Naive thymus-derived CD4-positive, alpha-beta T cell (primary cell): ENCODE data around the gene XPA. TPM values are rescaled to one million over a fixed set of nuclear protein-coding genes. Genes with fewer than 3 reads are reported as not detected.

Source experiments
- ATAC-seq: fragments of 150-1000 bp; cut with Tn5 transposase; 2 replicates; pipeline ENCODE4 v1.10.0; 2021; ENCODE audit warnings: mild to moderate bottlenecking, moderate library complexity
- CTCF ChIA-PET: fragments of 350-600 bp; sonication (Branson Sonifier 250); formaldehyde crosslinking; loops from one replicate; lab custom pipeline; 2021; ENCODE audit warnings: antibody characterized with exemption; lab: Charles Lee
- POLR2A ChIA-PET: fragments of 350-600 bp; sonication (Branson Sonifier 250); formaldehyde crosslinking; loops from one replicate; lab custom pipeline; 2021; ENCODE audit warnings: antibody characterized with exemption, inconsistent platforms; lab: Charles Lee
- DNase-seq, 9 donors: peaks; one replicate each; pipeline versions ENCODE4 v3.0.0 to v3.0.0-alpha.2; 2020 to 2022; ENCODE audit warnings: mixed read lengths in 1 of 9
- H3K27ac ChIP-seq: one replicate; pipeline ENCODE4 v1.7.0; 2013; ENCODE audit warnings: mild to moderate bottlenecking, low read depth, low read length, moderate library complexity
- H3K27me3 ChIP-seq, 2 donors: one replicate each; pipeline ENCODE4 v1.7.0; 2013; ENCODE audit warnings: low read length in 2 of 2, mild to moderate bottlenecking in 2 of 2, moderate library complexity in 2 of 2; ENCODE audit not compliant: control insufficient read depth in 2 of 2, insufficient read depth in 2 of 2
- H3K36me3 ChIP-seq, 3 experiments: 1 replicate in 2 of 3; 2 replicates in 1 of 3; pipeline ENCODE4 v1.7.0; 2013; ENCODE audit warnings: low read length in 3 of 3, mild to moderate bottlenecking in 3 of 3, moderate library complexity in 1 of 3; ENCODE audit not compliant: insufficient read depth in 3 of 3, control insufficient read depth in 2 of 3
- H3K4me1 ChIP-seq, 2 donors: one replicate each; pipeline ENCODE4 v1.7.0; 2013; ENCODE audit warnings: low read length in 2 of 2, mild to moderate bottlenecking in 2 of 2, moderate library complexity in 1 of 2; ENCODE audit not compliant: control insufficient read depth in 2 of 2, insufficient read depth in 2 of 2
- H3K4me3 ChIP-seq: 2 replicates; pipeline ENCODE4 v1.7.0; 2013; ENCODE audit warnings: mild to moderate bottlenecking, low read length
- H3K9me3 ChIP-seq, 3 experiments: 1 replicate in 2 of 3; 2 replicates in 1 of 3; pipeline ENCODE4 v1.7.0; 2013; ENCODE audit warnings: low read length in 3 of 3; ENCODE audit not compliant: control insufficient read depth in 2 of 3
- H3K27ac Mint-ChIP-seq, 9 donors: one replicate each; pipeline ENCODE4 v1.8.0; 2020 to 2022; ENCODE audit warnings: mixed read lengths in 9 of 9, mild to moderate bottlenecking in 8 of 9, moderate library complexity in 5 of 9, inconsistent platforms in 2 of 9
- H3K27me3 Mint-ChIP-seq, 5 donors: one replicate each; pipeline ENCODE4 v1.8.0; 2021 to 2022; ENCODE audit warnings: mixed read lengths in 5 of 5, mild to moderate bottlenecking in 1 of 5
- H3K36me3 Mint-ChIP-seq, 5 donors: one replicate each; pipeline ENCODE4 v1.8.0; 2020 to 2022; ENCODE audit warnings: mixed read lengths in 5 of 5, mild to moderate bottlenecking in 3 of 5, inconsistent platforms in 1 of 5
- H3K4me1 Mint-ChIP-seq, 7 donors: one replicate each; pipeline ENCODE4 v1.8.0; 2020 to 2022; ENCODE audit warnings: mixed read lengths in 7 of 7, mild to moderate bottlenecking in 3 of 7, inconsistent platforms in 1 of 7
- H3K4me3 Mint-ChIP-seq, 10 donors: one replicate each; pipeline ENCODE4 v1.8.0; 2020 to 2022; ENCODE audit warnings: mild to moderate bottlenecking in 10 of 10, mixed read lengths in 10 of 10, moderate library complexity in 6 of 10, inconsistent platforms in 2 of 10
- H3K9me3 Mint-ChIP-seq, 11 donors: one replicate each; pipeline ENCODE4 v1.8.0; 2020 to 2022; ENCODE audit warnings: mixed read lengths in 11 of 11, mild to moderate bottlenecking in 4 of 11, inconsistent platforms in 1 of 11, moderate library complexity in 1 of 11
- intact Hi-C, 2 donors: fragments of 100-400 bp; cut with micrococcal nuclease; formaldehyde crosslinking; loops; one replicate each; pipeline ENCODE4 v1.15.1; 2023
- polyA plus RNA-seq, 2 donors: library from polyadenylated mRNA; unstranded; fragments of 300-500 nt; fragmentation: Illumina TruSeq; gene quantifications; one replicate each; pipeline ENCODE4 v1.2.3, GENCODE V29; 2021
- total RNA-seq, 6 experiments: library from RNA in 5 of 6; stranded (reverse) in 5 of 6; gene quantifications; 1 replicate in 5 of 6; 2 replicates in 1 of 6; pipeline ENCODE4 v1.2.3 and lab custom pipeline; 2021 to 2026

The XPA gene
- total and polyA plus RNA-seq, 7 experiments from 2014 or later = 16.7 to 38.9 (median 25.9) TPM

GRCh38 chr9:97670586-97670985 lies 26.6 kb downstream of the XPA start:
- no peak for ATAC-seq
- H3K27ac Mint-ChIP-seq = peak overlapping the region in 2 of 9 donors; percentile 6 to 10
- H3K27ac ChIP-seq = no peak overlapping the region
- no peaks in the 10 kb centered on the region for H3K27me3 Mint-ChIP-seq
- H3K4me1 ChIP-seq = no peaks in the 10 kb centered on the region
- H3K4me3 ChIP-seq = no peak overlapping the region
- no peaks in the 10 kb centered on the region for H3K9me3 ChIP-seq
- CTCF ChIA-PET = no interaction called here
- no peaks in the 10 kb centered on the region for H3K9me3 Mint-ChIP-seq
- H3K36me3 Mint-ChIP-seq = peaks cover 0 to 47% (median 29%) of the 10 kb centered on the region in 5 donors
- H3K27me3 ChIP-seq = no peaks in the 10 kb centered on the region
- peaks cover 29 to 94% (median 68%) of the 10 kb centered on the region in 3 experiments for H3K36me3 ChIP-seq
- DNase-seq = no peak
- H3K4me3 Mint-ChIP-seq = no peak overlapping the region
- peaks cover 0 to 20% (median 15%) of the 10 kb centered on the region in 7 donors for H3K4me1 Mint-ChIP-seq
- intact Hi-C loops = no loop called here
- POLR2A ChIA-PET = no interaction called here

GRCh38 chr9:97668485-97668884 lies 28.7 kb downstream of the XPA start:
- ChIA-PET POLR2A (interaction anchor here (0.8 kb wide), 1 partner anchor 189 kb away, joined by 3 read pairs; no protein-coding TSS in a partner anchor), CTCF (no interaction called here)
- H3K36me3 ChIP-seq = peaks cover 44 to 94% (median 69%) of the 10 kb centered on the region in 3 experiments
- H3K4me3 ChIP-seq = no peak overlapping the region
- Mint-ChIP-seq H3K27me3 (no peaks in the 10 kb centered on the region), H3K4me3 (no peak overlapping the region), H3K9me3 (no peaks in the 10 kb centered on the region), H3K27ac (peak overlapping the region in 5 of 9 donors; percentile 38 to 51 (median 39)), H3K36me3 (peaks cover 0 to 39% (median 25%) of the 10 kb centered on the region in 5 donors), H3K4me1 (peaks cover 3 to 21% (median 15%) of the 10 kb centered on the region in 7 donors)
- H3K27ac ChIP-seq = no peak overlapping the region
- no peak for ATAC-seq
- H3K9me3 ChIP-seq = no peaks in the 10 kb centered on the region
- H3K27me3 ChIP-seq = no peaks in the 10 kb centered on the region
- no peak for DNase-seq
- intact Hi-C loops = no loop called here
- no peaks in the 10 kb centered on the region for H3K4me1 ChIP-seq

- Mint-ChIP-seq H3K4me3 (no peak overlapping the region), H3K9me3 (no peaks in the 10 kb centered on the region), H3K27me3 (no peaks in the 10 kb centered on the region), H3K4me1 (peaks cover 3 to 21% (median 15%) of the 10 kb centered on the region in 7 donors), H3K27ac (peak overlapping the region in 7 of 9 donors; percentile 18 to 59 (median 45)), H3K36me3 (peaks cover 0 to 41% (median 25%) of the 10 kb centered on the region in 5 donors)
- ATAC-seq = peak; percentile 42
- no peaks in the 10 kb centered on the region for H3K4me1 ChIP-seq
- no peaks in the 10 kb centered on the region for H3K9me3 ChIP-seq
- H3K4me3 ChIP-seq = no peak overlapping the region
- H3K27me3 ChIP-seq = no peaks in the 10 kb centered on the region
- CTCF ChIA-PET = no interaction called here
- POLR2A ChIA-PET = interaction anchor here (0.6 kb wide), 1 partner anchor 250 kb away, joined by 3 read pairs; no protein-coding TSS in a partner anchor
- no peak for DNase-seq
- intact Hi-C loops = loop anchor here in 1 of 2 donors (2.0 kb wide), 1 partner anchor 30 kb away; the partner anchor contains the start of gene XPA
- H3K36me3 ChIP-seq = peaks cover 44 to 94% (median 76%) of the 10 kb centered on the region in 3 experiments
- no peak overlapping the region for H3K27ac ChIP-seq
Observed at GRCh38 chr9:97666907-97667686, 30.0 kb downstream of the XPA start.

- POLR2A ChIA-PET = no interaction called here
- DNase-seq (no peak), ATAC-seq (no peak)
- H3K4me3 Mint-ChIP-seq = no peak overlapping the region
- intact Hi-C loops = loop anchor here in 1 of 2 donors (2.0 kb wide), 1 partner anchor 31 kb away; the partner anchor contains the start of gene XPA
- Histone ChIP-seq H3K36me3 (peaks cover 35 to 91% (median 71%) of the 10 kb centered on the region in 3 experiments), H3K9me3 (no peaks in the 10 kb centered on the region), H3K4me3 (no peak overlapping the region), H3K27ac (no peak overlapping the region), H3K27me3 (no peaks in the 10 kb centered on the region), H3K4me1 (no peaks in the 10 kb centered on the region)
- peak overlapping the region in 4 of 9 donors; percentile 8 to 59 (median 21) for H3K27ac Mint-ChIP-seq
- no peaks in the 10 kb centered on the region for H3K9me3 Mint-ChIP-seq
- H3K36me3 Mint-ChIP-seq = peaks cover 0 to 39% (median 30%) of the 10 kb centered on the region in 5 donors
- H3K4me1 Mint-ChIP-seq = peaks cover 3 to 23% (median 15%) of the 10 kb centered on the region in 7 donors
- CTCF ChIA-PET = no interaction called here
- H3K27me3 Mint-ChIP-seq = no peaks in the 10 kb centered on the region
Observed at GRCh38 chr9:97665742-97666141, 31.4 kb downstream of the XPA start.

- Mint-ChIP-seq H3K27ac (peak overlapping the region in 3 of 9 donors; percentile 38 to 71 (median 65)), H3K36me3 (peaks cover 8 to 59% (median 44%) of the 10 kb centered on the region in 5 donors), H3K27me3 (no peaks in the 10 kb centered on the region), H3K9me3 (no peaks in the 10 kb centered on the region), H3K4me3 (no peak overlapping the region), H3K4me1 (peaks cover 7 to 19% (median 11%) of the 10 kb centered on the region in 7 donors)
- H3K27ac ChIP-seq = no peak overlapping the region
- intact Hi-C loops = loop anchor here in 1 of 2 donors (2.0 kb wide), 1 partner anchor 16 kb away; no protein-coding TSS in a partner anchor
- ATAC-seq = no peak
- H3K9me3 ChIP-seq = no peaks in the 10 kb centered on the region
- no peaks in the 10 kb centered on the region for H3K4me1 ChIP-seq
- no peaks in the 10 kb centered on the region for H3K27me3 ChIP-seq
- DNase-seq = no peak
- no peak overlapping the region for H3K4me3 ChIP-seq
- ChIA-PET POLR2A (interaction anchor here (0.6 to 1.2 kb wide), 2 partner anchors 21 to 197 kb away, joined by 3 read pairs; no protein-coding TSS in a partner anchor), CTCF (no interaction called here)
- H3K36me3 ChIP-seq = peaks cover 26 to 86% (median 67%) of the 10 kb centered on the region in 3 experiments
Observed at GRCh38 chr9:97660847-97661246, 36.3 kb downstream of the XPA start.

GRCh38 chr9:97660340-97660739 lies 36.8 kb downstream of the XPA start:
- H3K4me1 ChIP-seq = no peaks in the 10 kb centered on the region
- H3K36me3 ChIP-seq = peaks cover 30 to 88% (median 71%) of the 10 kb centered on the region in 3 experiments
- no peak overlapping the region for H3K4me3 ChIP-seq
- peaks cover 5 to 16% (median 10%) of the 10 kb centered on the region in 7 donors for H3K4me1 Mint-ChIP-seq
- no peak overlapping the region for H3K27ac ChIP-seq
- CTCF ChIA-PET = no interaction called here
- H3K9me3 ChIP-seq = no peaks in the 10 kb centered on the region
- no peaks in the 10 kb centered on the region for H3K27me3 ChIP-seq
- POLR2A ChIA-PET = interaction anchor here (0.6 to 1.2 kb wide), 2 partner anchors 21 to 198 kb away, joined by 3 read pairs; no protein-coding TSS in a partner anchor
- DNase-seq (no peak), ATAC-seq (no peak)
- H3K27me3 Mint-ChIP-seq = no peaks in the 10 kb centered on the region
- intact Hi-C loops = loop anchor here in 1 of 2 donors (2.0 kb wide), 1 partner anchor 16 kb away; no protein-coding TSS in a partner anchor
- no peak overlapping the region for H3K4me3 Mint-ChIP-seq
- peaks cover 11 to 64% (median 46%) of the 10 kb centered on the region in 5 donors for H3K36me3 Mint-ChIP-seq
- no peaks in the 10 kb centered on the region for H3K9me3 Mint-ChIP-seq
- peak overlapping the region in 7 of 9 donors; percentile 1 to 63 (median 52) for H3K27ac Mint-ChIP-seq
